Nucleus accumbens (tissue), 56 donors: ENCODE data around the gene PNPLA1.
A peak's percentile ranks its signal among the peaks of the same experiment; 100 is the strongest.

ENCODE experiments used
- DNase-seq, 56 donors: peaks; one replicate each; lab custom pipeline; 2025; lab: John Stamatoyannopoulos, UW

Gene PNPLA1, protein sequence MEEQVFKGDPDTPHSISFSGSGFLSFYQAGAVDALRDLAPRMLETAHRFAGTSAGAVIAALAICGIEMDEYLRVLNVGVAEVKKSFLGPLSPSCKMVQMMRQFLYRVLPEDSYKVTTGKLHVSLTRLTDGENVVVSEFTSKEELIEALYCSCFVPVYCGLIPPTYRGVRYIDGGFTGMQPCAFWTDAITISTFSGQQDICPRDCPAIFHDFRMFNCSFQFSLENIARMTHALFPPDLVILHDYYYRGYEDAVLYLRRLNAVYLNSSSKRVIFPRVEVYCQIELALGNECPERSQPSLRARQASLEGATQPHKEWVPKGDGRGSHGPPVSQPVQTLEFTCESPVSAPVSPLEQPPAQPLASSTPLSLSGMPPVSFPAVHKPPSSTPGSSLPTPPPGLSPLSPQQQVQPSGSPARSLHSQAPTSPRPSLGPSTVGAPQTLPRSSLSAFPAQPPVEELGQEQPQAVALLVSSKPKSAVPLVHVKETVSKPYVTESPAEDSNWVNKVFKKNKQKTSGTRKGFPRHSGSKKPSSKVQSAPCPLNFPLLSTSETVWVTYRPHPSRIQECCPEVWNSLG

DNA sequence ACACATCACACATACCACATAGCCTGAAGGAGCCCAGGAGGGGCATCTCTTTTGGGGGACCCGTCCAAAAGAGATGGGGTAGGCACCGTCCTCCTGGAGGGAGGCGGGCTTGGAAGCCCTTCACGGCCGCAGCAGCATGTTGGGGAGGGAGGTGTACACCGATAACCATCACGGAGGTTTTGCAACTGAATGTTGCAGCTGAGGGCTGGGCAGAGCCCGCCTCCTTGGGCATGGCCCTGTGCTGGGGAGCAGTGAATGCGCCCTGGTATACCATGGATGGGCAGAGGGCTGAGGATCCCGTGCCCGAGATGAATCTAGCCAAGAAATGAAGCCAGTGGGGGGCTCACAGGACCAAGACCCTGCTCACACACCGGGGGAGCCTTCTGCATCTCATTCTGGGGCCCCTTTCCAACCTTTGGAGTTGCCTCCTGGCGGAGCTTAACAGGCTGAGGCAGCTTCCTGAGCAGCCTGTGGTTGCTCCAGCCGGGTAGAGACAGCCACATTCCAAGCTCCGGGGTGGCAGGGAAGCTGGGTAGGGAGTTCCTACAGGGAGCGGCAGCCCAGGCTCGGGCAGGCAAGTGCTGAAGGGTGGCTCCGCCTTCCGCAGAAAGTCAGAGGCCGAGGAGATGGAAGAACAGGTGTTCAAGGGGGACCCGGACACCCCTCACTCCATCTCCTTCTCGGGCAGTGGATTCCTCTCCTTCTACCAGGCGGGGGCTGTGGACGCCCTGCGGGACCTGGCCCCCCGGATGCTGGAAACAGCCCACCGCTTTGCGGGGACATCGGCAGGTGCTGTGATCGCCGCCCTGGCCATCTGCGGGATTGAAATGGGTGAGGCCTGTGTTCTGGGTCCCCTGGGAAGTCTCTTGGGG lies at the start of gene PNPLA1:
Gene PNPLA1 (plus strand): TSS at position 227 of the 872 bp plus-strand sequence. CDS start 400 bp downstream, at position 627.
- DNase-seq: no peak

GRCh38 chr6:36220226-36220625 lies 49.6 kb upstream of the PNPLA1 start:
- DNase-seq: no peak

DNA sequence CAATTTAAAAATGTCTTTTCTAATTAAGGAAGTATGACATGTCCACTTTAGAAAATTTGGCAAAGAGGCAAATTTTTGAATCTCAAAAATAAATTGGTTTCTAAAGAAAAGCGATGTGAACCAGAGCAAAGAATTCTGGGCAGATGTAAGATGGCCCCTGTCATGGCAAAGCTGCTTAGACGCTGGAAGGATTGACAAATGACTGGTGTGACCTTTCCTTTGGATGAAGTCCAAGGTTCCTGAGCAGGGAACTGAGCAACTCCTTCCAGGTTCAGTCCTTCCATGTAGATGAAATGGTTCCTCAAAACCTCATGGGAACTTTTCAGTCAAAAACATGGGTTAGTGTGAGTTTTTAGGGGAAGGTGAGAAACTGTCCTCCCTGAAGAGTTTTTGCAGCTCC lies 48.2 kb upstream of the PNPLA1 start:
- no peak for DNase-seq

DNA sequence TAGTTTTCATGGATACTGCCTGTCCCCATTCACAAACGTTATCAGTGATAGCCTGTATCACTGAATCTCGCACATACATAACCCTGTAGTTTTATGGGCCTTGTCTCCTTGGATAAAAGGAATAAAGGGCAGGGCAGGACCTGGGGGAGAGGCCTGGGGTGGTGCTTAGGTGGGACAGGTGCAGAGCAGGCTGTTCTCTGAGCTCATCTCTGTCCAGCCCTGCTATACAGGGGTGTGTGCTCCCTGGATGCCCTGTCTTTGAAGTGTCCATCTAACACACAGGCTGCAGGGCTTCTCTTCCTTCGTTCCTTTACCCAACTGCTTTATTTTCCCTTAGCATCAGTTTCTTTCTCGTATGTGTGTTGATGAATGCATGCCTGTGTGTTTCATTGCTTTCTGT lies 46.9 kb upstream of the PNPLA1 start:
- no peak for DNase-seq

DNA sequence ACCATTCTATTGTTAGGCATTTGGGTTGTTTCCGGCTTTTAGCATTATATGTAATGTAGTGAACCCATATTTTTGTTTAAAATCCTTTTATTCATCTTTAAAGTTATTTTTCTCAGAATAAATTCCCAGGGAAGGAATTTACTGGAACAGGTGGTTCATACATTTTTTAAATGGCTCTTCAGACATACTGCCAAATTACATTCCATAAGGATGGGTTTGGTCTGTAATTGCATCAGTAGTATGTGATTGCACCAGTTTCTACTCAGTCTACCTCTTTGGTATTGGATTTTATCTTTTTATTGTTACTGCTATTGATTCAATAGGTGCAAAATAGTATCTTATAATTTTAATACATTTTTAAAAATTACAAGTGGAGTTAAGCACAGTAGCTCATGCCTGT lies 46.2 kb upstream of the PNPLA1 start:
- DNase-seq: no peak

DNA sequence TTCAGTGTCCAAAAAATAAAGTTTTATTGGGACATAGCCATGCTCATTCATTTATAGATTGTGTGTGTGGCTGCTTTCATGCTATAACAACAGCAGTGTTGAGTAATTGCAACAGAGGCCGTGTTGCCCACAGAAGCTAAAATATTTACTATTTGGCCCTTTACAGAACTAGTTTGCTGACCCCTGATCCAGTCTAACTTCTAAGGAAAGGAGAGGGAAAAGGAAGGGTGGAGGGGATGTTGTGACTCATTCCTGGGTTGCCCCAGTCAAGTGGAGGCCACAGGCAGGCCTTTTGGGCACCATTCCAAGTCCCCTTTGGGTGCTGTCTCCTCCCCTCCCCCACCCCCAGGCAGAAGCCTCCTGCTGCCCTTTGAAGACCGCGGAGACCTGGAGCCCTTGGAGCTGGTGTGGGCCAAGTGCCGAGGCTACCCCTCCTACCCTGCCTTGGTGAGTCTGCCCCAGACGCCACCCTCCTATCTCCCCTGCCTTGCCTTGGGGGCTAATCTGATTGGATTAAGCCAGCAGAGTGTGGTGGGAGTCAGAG lies 44.9 kb upstream of the PNPLA1 start:
- DNase-seq: peak in 1 of 56 donors; percentile 9

GRCh38 chr6:36226438-36227047 lies 43.3 kb upstream of the PNPLA1 start:
- no peak for DNase-seq

- no peak for DNase-seq
Observed at GRCh38 chr6:36227379-36228228, 42.3 kb upstream of the PNPLA1 start.

- DNase-seq: no peak
Observed at GRCh38 chr6:36229223-36229622, 40.6 kb upstream of the PNPLA1 start.

DNA sequence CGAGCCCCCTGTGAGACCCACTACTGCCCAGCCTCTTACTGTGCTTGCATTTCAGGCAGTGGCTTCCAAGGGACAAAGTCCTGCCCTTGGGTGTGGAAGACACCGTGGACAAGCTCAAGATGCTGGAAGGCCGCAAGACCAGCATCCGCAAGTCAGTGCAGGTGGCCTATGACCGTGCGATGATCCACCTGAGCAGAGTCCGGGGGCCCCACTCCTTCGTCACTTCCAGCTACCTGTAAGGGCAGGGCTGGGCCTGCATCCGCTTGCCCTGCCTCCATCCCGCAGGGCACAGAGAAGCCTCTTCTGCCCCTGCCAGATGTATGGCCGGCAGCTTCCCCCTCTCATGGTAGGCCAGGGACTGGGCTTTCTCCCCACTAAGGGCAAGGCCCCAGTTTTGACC lies 39.5 kb upstream of the PNPLA1 start:
- DNase-seq: no peak

GRCh38 chr6:36232172-36232571 lies 37.7 kb upstream of the PNPLA1 start:
- no peak for DNase-seq

DNA sequence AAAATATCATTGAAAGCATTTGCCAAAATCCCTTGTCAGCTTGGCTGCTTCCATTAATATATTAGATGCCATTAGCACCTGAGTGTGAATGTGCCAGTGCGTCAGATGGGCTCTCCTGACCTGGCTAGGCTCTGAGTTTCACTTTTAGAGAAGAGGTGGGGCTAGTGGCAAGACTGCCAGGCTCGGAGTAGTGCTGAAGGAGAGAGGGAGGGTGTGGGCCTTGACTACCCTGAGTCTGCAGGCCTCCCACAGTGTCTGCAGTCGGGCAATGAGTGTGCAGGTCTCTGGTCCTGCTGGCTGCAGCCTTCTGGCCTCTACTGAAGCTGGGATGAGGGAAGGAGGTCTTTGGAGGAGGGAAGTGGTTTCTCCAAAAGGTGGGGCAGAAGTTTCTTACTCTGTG lies 34.6 kb upstream of the PNPLA1 start:
- DNase-seq: no peak

- no peak for DNase-seq
Observed at GRCh38 chr6:36235862-36236261, 34.0 kb upstream of the PNPLA1 start.

- DNase-seq: no peak
Observed at GRCh38 chr6:36239774-36240173, 30.1 kb upstream of the PNPLA1 start.

- no peak for DNase-seq
Observed at GRCh38 chr6:36241728-36242127, 28.1 kb upstream of the PNPLA1 start.

GRCh38 chr6:36242161-36242560 lies 27.7 kb upstream of the PNPLA1 start:
- no peak for DNase-seq

DNA sequence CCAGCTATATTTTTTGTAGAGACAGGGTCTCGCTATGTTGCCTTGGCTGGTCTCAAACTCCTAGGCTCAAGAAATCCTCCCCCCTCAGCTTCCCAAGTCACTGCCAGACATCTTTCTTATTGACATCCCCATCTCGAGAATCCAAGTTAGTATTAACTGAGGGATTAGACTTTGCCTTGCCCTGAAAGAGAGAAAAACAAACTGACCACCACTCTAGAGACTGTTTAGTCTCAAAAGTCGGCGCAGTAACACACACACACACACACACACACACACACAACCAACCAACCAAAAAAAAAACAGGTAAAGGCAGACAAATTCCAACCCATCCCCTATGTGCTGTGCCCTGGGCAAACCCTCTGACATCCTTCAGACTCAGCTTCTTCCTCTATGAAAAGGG lies 27.2 kb upstream of the PNPLA1 start:
- DNase-seq: no peak

GRCh38 chr6:36243562-36244212 lies 26.2 kb upstream of the PNPLA1 start:
- no peak for DNase-seq

DNA sequence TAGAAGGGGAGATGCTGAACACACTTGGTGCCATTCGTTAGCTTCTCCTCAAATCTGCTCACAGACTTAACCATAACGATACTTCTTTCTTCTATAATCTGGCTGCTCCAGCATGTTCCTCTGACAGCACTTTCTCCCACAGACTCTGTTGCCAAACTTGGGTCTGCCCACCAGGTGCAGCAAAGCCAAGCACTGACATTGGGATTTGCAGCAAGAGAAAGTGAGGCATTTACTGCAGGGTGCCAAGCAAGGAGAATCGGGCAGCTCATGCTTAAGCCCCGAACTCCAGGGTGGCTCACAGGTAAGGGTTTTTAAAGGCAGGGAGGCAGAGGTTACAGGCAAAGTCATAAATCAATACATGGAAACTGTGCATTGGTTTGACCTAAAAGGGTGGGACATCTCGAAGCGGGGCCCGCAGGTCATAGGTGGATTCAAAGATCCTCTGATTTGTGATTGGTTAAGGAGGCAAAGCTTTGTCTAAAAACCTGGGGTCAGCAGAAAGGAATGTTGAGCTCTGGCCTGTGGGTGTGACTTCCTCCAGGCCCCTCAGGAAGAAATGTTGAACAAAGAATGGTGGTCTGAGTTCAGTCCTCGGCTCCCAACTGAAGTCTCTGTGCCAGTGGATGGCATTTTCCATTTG lies 25.1 kb upstream of the PNPLA1 start:
- DNase-seq: no peak
